Measurements from ENCODE around the gene KRT32.
"Not testable (repeated sequence)": the region's sequence is repeated elsewhere in the genome, so short reads cannot be mapped to it uniquely, and the experiment has no call there.

Gene KRT32

GRCh38 chr17:41463746-41464145 is 3.4 kb downstream of the KRT32 start:
- DNase-seq = no peak

GRCh38 chr17:41462705-41463104 is 4.5 kb downstream of the KRT32 start:
- DNase-seq = no peak

GRCh38 chr17:41457676-41458075 is 9.5 kb downstream of the KRT32 start:
- no peak for DNase-seq

- DNase-seq = no peak
These were observed 11.0 kb downstream of the KRT32 start for GRCh38 chr17:41456204-41456603.

- DNase-seq = no peak
These were observed 11.9 kb downstream of the KRT32 start for GRCh38 chr17:41455236-41455635.

GRCh38 chr17:41453066-41453465 is 14.1 kb downstream of the KRT32 start:
- no peak for DNase-seq

- no peak for DNase-seq
These were observed 14.9 kb downstream of the KRT32 start for GRCh38 chr17:41452281-41452680.

- no peak for DNase-seq
These were observed 15.9 kb downstream of the KRT32 start for GRCh38 chr17:41451154-41451728.

GRCh38 chr17:41449008-41449407 is 18.2 kb downstream of the KRT32 start:
- DNase-seq = no peak

- no peak for DNase-seq
These were observed 18.7 kb downstream of the KRT32 start for GRCh38 chr17:41448506-41448905.

- DNase-seq = no peak
These were observed 20.4 kb downstream of the KRT32 start for GRCh38 chr17:41446806-41447205.

- DNase-seq = no peak
These were observed 22.5 kb downstream of the KRT32 start for GRCh38 chr17:41444640-41445039.

GRCh38 chr17:41444186-41444585 is 23.0 kb downstream of the KRT32 start:
- DNase-seq = no peak

GRCh38 chr17:41442739-41443138 is 24.4 kb downstream of the KRT32 start:
- DNase-seq = no peak

- no peak for DNase-seq
These were observed 26.6 kb downstream of the KRT32 start, which contains the start of gene KRT38 for GRCh38 chr17:41440531-41441033. Gene KRT38 (minus strand): TSS chr17:41440983. CDS start chr17:41440921, 62 bp downstream.

GRCh38 chr17:41439375-41439774 is 27.8 kb downstream of the KRT32 start:
- DNase-seq = no peak

- DNase-seq = no peak
These were observed 29.4 kb downstream of the KRT32 start for GRCh38 chr17:41437769-41438168.

GRCh38 chr17:41437254-41437653 is 29.9 kb downstream of the KRT32 start:
- no peak for DNase-seq

GRCh38 chr17:41434415-41434814 is 32.8 kb downstream of the KRT32 start:
- no peak for DNase-seq

GRCh38 chr17:41434005-41434404 is 33.2 kb downstream of the KRT32 start:
- no peak for DNase-seq

- DNase-seq = no peak
These were observed 33.6 kb downstream of the KRT32 start for GRCh38 chr17:41433586-41433985.

- DNase-seq = not testable (repeated sequence)
These were observed 36.8 kb downstream of the KRT32 start for GRCh38 chr17:41430376-41430775.

- DNase-seq = no peak
These were observed 37.5 kb downstream of the KRT32 start for GRCh38 chr17:41429667-41430066.

- DNase-seq = no peak
These were observed 38.4 kb downstream of the KRT32 start for GRCh38 chr17:41428591-41429291.
